ENCODE results near the gene TMOD1. TPM values are rescaled to one million over a fixed set of nuclear protein-coding genes. Genes with fewer than 3 reads are reported as not detected.

The TMOD1 gene
- total RNA-seq, 1 donor from 2014 or later, result 1.3 TPM

GRCh38 chr9:97565262-97565661 is 63.8 kb downstream of the TMOD1 start:
- Mint-ChIP-seq H3K27ac (ENCODE audit: unreplicated experiment) (no peak overlapping the region), H3K36me3 (ENCODE audit: low read depth) (peaks cover 4% of the 10 kb centered on the region), H3K9me3 (ENCODE audit: low read depth) (no peaks in the 10 kb centered on the region), H3K4me1 (ENCODE audit: low read depth) (peaks cover 12% of the 10 kb centered on the region), H3K4me3 (ENCODE audit: unreplicated experiment) (no peak overlapping the region), H3K27me3 (ENCODE audit: low read depth) (peaks cover 32% of the 10 kb centered on the region)
- TF ChIP-seq CTCF (IDR thresholded peaks at IDR 0.05), result no peak
- DNase-seq (ENCODE audit: low spot score), result no peak

GRCh38 chr9:97567182-97567893 is 65.9 kb downstream of the TMOD1 start:
- TF ChIP-seq CTCF (IDR thresholded peaks at IDR 0.05), result no peak
- no peak overlapping the region for H3K4me3 Mint-ChIP-seq (ENCODE audit: unreplicated experiment)
- H3K9me3 Mint-ChIP-seq (ENCODE audit: low read depth), result no peaks in the 10 kb centered on the region
- peaks cover 23% of the 10 kb centered on the region for H3K27me3 Mint-ChIP-seq (ENCODE audit: low read depth)
- DNase-seq (ENCODE audit: low spot score), result no peak
- H3K36me3 Mint-ChIP-seq (ENCODE audit: low read depth), result peaks cover 2% of the 10 kb centered on the region
- H3K4me1 Mint-ChIP-seq (ENCODE audit: low read depth), result peaks cover 12% of the 10 kb centered on the region
- H3K27ac Mint-ChIP-seq (ENCODE audit: unreplicated experiment), result no peak overlapping the region

GRCh38 chr9:97567894-97568202 is 66.4 kb downstream of the TMOD1 start:
- no peak for TF ChIP-seq CTCF (IDR thresholded peaks at IDR 0.05)
- Mint-ChIP-seq H3K36me3 (ENCODE audit: low read depth) (peaks cover 2% of the 10 kb centered on the region), H3K27ac (ENCODE audit: unreplicated experiment) (no peak overlapping the region), H3K4me1 (ENCODE audit: low read depth) (peaks cover 12% of the 10 kb centered on the region), H3K9me3 (ENCODE audit: low read depth) (no peaks in the 10 kb centered on the region), H3K27me3 (ENCODE audit: low read depth) (peaks cover 22% of the 10 kb centered on the region), H3K4me3 (ENCODE audit: unreplicated experiment) (no peak overlapping the region)
- no peak for DNase-seq (ENCODE audit: low spot score)

- H3K9me3 Mint-ChIP-seq (ENCODE audit: low read depth), result no peaks in the 10 kb centered on the region
- H3K4me3 Mint-ChIP-seq (ENCODE audit: unreplicated experiment), result no peak overlapping the region
- DNase-seq (ENCODE audit: low spot score), result no peak
- H3K27me3 Mint-ChIP-seq (ENCODE audit: low read depth), result peaks cover 22% of the 10 kb centered on the region
- peaks cover 2% of the 10 kb centered on the region for H3K36me3 Mint-ChIP-seq (ENCODE audit: low read depth)
- no peak for TF ChIP-seq CTCF (IDR thresholded peaks at IDR 0.05)
- H3K27ac Mint-ChIP-seq (ENCODE audit: unreplicated experiment), result no peak overlapping the region
- peaks cover 8% of the 10 kb centered on the region for H3K4me1 Mint-ChIP-seq (ENCODE audit: low read depth)
Measured at GRCh38 chr9:97568461-97569275, 67.2 kb downstream of the TMOD1 start.

GRCh38 chr9:97570899-97571298 is 69.4 kb downstream of the TMOD1 start:
- no peak overlapping the region for H3K4me3 Mint-ChIP-seq (ENCODE audit: unreplicated experiment)
- no peaks in the 10 kb centered on the region for H3K9me3 Mint-ChIP-seq (ENCODE audit: low read depth)
- H3K36me3 Mint-ChIP-seq (ENCODE audit: low read depth), result peaks cover 2% of the 10 kb centered on the region
- DNase-seq (ENCODE audit: low spot score), result no peak
- no peaks in the 10 kb centered on the region for H3K4me1 Mint-ChIP-seq (ENCODE audit: low read depth)
- H3K27me3 Mint-ChIP-seq (ENCODE audit: low read depth), result peaks cover 24% of the 10 kb centered on the region
- no peak for TF ChIP-seq CTCF (IDR thresholded peaks at IDR 0.05)
- no peak overlapping the region for H3K27ac Mint-ChIP-seq (ENCODE audit: unreplicated experiment)
